GM18505 (cell line): ENCODE results near the gene ZNF662.

ENCODE experiments used
- ATAC-seq: cut with Tn5 transposase; IDR thresholded peaks from one replicate; pipeline ENCODE4 v1.9.1; 2021; ENCODE audit not compliant: unreplicated experiment
- POLR2A ChIP-seq: IDR thresholded peaks from 4 replicates; pipeline ENCODE4 v1.6.1; 2011; ENCODE audit warnings: borderline replicate concordance; ENCODE audit not compliant: insufficient read depth, insufficient read length; ENCODE audit errors: extremely low read depth

Gene ZNF662

GRCh38 chr3:42895580-42895868 lies 10.4 kb upstream of the ZNF662 start:
- TF ChIP-seq POLR2A, result no peak
- ATAC-seq, result no peak

DNA sequence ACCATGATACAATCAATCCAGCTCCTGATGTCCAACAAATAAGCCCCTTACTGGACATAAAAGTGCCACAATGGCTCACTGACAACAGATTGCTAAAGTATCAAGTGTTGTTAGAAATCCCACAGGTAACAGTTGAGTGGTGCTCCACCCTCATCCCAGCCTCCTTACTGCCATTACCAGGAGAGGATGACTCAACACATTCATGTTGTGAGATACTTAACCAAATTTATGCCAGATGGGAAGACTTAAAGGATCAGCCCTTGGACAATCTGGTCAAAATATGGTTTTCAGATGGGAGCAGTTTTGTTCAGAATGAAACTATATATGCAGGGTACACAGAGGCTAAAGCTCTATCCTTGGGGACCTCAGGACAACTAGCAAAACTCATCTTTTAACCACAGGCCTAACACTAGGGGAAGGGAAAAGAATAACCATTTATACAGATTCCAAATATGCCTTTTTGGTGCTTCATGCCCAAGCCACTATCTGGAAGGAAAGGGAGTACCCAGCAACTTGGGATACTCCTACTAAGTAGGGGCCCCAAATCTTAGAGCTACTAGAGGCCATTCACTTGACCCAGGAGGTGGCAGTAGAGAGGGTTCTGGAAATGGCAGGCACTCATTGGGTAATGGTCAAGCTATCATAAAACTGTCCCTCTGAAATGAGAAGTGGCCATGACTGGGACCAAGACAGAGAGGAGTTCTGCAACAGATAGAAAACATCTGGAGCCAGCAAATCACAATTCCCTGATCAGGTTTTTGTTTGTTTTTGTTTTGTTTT lies 6.9 kb upstream of the ZNF662 start:
- ATAC-seq, result no peak
- TF ChIP-seq POLR2A, result no peak

GRCh38 chr3:42900226-42901072 lies 5.5 kb upstream of the ZNF662 start:
- no peak for ATAC-seq
- TF ChIP-seq POLR2A, result no peak

DNA sequence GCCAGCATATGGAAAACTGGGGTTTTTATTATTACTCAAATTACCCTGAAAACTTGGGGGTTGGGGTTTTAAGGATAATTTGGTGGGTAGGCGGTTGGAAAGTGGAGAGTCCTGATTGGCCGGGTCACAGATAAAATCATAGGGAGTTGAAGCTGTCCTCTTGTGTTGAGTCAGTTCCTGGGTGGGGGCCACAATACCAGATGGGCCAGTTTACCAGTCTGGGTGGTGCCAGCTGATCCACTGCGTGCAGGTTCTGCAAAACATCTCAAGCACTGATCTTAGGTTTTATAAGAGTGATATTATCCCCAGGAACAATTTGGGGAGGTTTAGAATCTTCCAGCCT lies 4.9 kb upstream of the ZNF662 start:
- ATAC-seq, result no peak
- no peak for TF ChIP-seq POLR2A

GRCh38 chr3:42902257-42902656 lies 3.7 kb upstream of the ZNF662 start:
- TF ChIP-seq POLR2A, result no peak
- no peak for ATAC-seq

GRCh38 chr3:42904076-42904475 lies 1.9 kb upstream of the ZNF662 start:
- TF ChIP-seq POLR2A, result no peak
- ATAC-seq, result no peak

- ATAC-seq, result no peak
- no peak for TF ChIP-seq POLR2A
These were observed 237 bp upstream of the ZNF662 start for GRCh38 chr3:42905740-42906069.

DNA sequence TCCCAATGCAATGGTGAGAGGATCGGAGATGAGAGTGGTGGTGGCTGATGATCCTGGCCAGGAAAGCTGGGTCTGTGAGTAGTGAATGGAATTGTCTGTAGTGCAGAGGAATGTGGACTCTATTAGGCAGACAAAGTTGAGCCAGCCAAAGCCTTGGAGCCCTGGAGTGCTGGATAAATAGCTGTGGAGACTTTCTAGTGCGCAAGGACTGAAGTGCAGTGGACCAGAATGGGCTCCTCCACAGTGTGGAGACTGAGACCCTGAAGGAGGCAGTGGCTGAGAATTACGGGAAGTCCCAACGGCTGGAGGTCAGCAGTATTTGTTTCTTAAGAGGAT lies 874 bp downstream of the ZNF662 start:
- no peak for ATAC-seq
- TF ChIP-seq POLR2A, result no peak

DNA sequence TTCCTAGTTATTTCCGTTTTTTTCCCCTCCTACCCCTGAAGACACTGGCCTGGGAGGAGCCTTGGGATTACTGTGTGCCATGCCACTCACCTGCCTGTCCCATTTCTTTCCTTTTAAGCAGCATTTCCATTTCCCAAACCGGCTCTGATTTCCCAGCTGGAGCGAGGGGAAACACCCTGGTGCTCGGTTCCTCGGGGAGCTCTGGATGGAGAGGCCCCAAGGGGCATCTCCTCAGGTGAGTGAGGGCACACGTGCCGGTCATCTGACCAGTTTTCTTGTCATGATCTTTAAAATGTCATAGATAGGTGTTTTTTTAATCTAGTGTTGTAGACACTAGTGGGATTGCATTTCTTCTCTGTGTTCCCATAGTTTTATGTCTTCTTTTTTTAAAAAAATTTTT lies 2.7 kb downstream of the ZNF662 start:
- no peak for ATAC-seq
- TF ChIP-seq POLR2A, result no peak

DNA sequence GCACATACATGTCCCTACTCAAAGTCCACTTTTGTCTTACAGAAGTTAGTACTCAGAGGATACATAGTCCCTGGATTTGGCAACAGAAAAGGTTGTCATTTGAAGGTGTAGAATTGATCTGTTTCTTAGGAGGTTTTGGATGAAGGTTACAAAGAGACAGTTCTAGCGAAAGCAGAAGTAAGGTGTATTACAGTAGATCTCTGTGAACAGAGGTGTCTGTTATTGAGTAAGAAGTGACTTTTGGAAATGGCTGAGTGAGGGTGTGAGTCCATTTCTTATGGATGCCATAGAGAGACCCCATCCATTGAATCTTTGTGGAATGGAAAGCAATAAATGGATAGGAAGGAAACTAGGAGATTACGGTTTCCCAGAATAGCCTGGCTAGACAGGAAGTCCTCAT lies 5.6 kb downstream of the ZNF662 start:
- TF ChIP-seq POLR2A, result no peak
- no peak for ATAC-seq

DNA sequence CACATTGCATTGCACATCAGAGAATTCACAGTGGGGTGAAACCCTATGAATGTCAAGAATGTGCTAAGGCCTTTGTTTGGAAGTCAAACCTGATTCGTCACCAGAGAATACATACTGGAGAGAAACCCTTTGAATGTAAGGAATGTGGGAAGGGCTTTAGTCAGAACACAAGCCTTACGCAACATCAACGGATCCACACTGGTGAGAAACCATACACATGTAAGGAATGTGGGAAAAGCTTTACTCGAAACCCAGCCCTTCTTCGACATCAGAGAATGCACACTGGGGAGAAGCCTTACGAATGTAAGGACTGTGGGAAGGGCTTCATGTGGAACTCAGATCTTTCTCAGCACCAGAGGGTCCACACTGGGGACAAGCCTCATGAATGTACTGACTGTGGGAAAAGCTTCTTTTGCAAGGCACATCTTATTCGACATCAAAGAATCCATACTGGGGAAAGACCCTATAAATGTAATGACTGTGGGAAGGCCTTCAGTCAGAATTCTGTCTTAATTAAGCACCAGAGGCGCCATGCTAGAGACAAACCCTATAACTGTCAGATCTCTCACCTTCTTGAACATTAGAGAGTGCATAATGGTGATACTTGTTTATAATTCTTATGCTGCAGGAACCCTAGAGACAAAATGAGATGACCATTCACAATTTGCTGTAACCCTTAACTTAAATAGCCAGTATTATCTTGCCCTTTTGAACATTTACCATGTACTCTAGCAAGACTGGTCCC lies 9.0 kb downstream of the ZNF662 start:
- no peak for TF ChIP-seq POLR2A
- no peak for ATAC-seq

DNA sequence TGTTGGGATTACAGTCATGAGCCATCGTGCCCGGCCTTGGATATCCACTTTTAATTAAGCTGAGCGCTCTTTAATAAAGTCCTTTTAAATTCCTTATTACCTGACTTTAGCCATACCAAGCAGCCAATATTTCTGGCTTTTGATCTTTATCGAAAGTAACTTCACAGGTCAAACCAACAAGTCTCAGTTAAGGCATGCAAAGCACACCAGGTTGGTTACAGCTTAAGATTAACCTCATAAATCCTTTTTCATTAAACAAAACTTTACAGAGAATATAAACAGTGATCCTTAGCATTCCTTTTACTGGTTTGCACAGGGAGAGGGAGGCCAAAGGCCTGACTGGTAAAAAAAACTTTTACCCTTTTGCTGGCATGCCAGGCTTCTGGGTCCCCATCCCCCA lies 17.7 kb downstream of the ZNF662 start:
- ATAC-seq, result no peak

DNA sequence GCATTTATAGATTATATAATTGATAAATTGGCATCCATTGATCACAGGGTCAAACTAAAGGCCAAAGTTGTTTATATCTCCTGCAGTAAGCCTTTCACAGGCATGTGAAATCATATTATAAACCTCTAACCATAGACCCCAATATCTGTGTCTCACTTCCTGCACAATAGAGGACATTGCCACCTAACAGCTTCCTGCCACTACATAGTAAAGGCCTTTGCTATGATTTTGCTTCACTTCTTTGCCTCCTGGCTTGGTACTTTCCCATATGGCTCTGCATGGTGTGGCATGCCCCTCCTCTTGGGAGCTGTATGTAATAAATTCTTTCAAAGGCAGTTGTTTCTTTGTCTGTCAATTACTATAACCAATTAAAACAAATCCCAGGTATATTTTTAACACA lies 20.4 kb downstream of the ZNF662 start:
- ATAC-seq, result no peak
- TF ChIP-seq POLR2A, result no peak

More for the DNA sequence above, 17.7 kb downstream of the ZNF662 start:
- no peak for TF ChIP-seq POLR2A

GRCh38 chr3:42934111-42934510 lies 28.2 kb downstream of the ZNF662 start:
- ATAC-seq, result no peak
- no peak for TF ChIP-seq POLR2A
